Right lobe of liver (tissue), 4 donors: Measurements from ENCODE around the gene ADAMTS14.
"Not testable (repeated sequence)": the region's sequence is repeated elsewhere in the genome, so short reads cannot be mapped to it uniquely, and the experiment has no call there.

Experiments used
- POLR2A ChIP-seq: fragments of 450-650 bp; IDR thresholded peaks from one replicate; pipeline ENCODE4 v1.6.1; 2017; ENCODE audit warnings: antibody characterized with exemption, mild to moderate bottlenecking
- TF ChIP-seq, protein P1 (sequence below), 4 donors: fragments of 200-600 bp in 3 of 4; fragments of 450-650 bp in 1 of 4; IDR thresholded peaks; one replicate each; pipeline versions ENCODE4 v1.5.1 to v1.8.0; 2016 to 2022; ENCODE audit warnings: antibody characterized with exemption in 4 of 4, mild to moderate bottlenecking in 2 of 4
- donor health status: DM: no; HTN: no; CAD: no.
- donor health status: DM: no; HTN: no; CAD: no.
- donor health status: DM: no; HTN: yes; CAD: no.

DNA sequence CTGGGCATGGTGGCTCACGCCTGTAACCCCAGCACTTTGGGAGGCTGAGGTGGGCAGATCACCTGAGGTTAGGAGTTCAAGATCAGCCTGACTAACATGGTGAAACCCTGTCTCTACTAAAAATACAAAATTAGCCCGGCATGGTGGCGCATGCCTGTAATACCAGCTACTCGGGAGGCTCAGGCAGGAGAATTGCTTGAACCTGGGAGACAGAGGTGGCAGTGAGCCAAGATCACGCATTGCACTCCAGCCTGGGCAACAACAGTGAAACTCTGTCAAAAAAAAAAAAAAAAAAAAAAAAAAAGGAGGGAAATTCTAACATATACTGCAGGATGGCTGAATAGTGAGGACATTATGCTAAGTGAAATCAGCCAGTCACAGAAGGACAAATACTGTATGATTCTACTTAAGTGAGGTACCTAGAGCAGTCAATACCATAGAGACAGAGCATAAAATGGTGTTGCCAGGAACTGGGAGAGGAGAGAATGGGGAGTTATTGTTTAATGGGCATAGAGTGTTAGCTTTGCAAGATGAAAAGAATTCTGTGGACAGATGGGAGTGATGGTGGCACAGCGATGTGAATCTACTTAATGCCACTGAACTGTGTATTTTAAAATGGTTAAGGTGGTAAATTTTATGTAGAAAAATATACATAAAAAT lies 95.8 kb downstream of the ADAMTS14 start:
- TF ChIP-seq POLR2A: not testable (repeated sequence)
- TF ChIP-seq, protein P1, sequence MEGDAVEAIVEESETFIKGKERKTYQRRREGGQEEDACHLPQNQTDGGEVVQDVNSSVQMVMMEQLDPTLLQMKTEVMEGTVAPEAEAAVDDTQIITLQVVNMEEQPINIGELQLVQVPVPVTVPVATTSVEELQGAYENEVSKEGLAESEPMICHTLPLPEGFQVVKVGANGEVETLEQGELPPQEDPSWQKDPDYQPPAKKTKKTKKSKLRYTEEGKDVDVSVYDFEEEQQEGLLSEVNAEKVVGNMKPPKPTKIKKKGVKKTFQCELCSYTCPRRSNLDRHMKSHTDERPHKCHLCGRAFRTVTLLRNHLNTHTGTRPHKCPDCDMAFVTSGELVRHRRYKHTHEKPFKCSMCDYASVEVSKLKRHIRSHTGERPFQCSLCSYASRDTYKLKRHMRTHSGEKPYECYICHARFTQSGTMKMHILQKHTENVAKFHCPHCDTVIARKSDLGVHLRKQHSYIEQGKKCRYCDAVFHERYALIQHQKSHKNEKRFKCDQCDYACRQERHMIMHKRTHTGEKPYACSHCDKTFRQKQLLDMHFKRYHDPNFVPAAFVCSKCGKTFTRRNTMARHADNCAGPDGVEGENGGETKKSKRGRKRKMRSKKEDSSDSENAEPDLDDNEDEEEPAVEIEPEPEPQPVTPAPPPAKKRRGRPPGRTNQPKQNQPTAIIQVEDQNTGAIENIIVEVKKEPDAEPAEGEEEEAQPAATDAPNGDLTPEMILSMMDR (IDR thresholded peaks at IDR 0.05): not testable (repeated sequence)
